ENCODE data around the gene ZNF223.
A peak's percentile ranks its signal among the peaks of the same experiment; 100 is the strongest.

The ZNF223 gene

GRCh38 chr19:44066305-44066704 is 14.5 kb downstream of the ZNF223 start:
- no peak for FAIRE-seq

DNA sequence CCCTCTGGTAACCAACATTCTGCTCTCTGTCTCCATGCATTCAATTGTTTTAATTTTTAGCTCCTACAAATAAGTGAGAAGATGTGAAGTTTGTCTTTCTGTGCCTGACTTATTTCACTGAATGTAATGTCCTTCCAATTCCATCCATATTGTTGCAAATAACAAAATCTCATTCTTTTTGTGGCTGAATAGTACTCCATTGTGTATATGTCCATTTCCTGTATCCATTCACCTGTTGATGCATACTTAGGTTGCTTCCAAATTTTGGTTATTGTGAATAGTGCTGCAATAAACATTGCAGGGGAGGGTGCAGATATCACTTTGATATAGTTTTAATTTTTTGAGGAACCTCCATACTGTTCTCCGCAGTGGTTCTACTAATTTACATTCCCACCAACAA is 17.6 kb downstream of the ZNF223 start:
- TF ChIP-seq POLR2A (IDR thresholded peaks at IDR 0.05; ENCODE audit: low read depth, low read length) (no peak), POU2F2 (IDR thresholded peaks at IDR 0.05; ENCODE audit: low read depth, low read length) (no peak), PAX5 (IDR thresholded peaks at IDR 0.05; ENCODE audit: insufficient read depth, low read length, severe bottlenecking) (no peak), SPI1 (IDR thresholded peaks at IDR 0.05; ENCODE audit: low read depth, low read length) (no peak), TAF1 (IDR thresholded peaks at IDR 0.05; ENCODE audit: low read depth, low read length) (no peak)
- FAIRE-seq (no peak), DNase-seq (ENCODE audit: insufficient read length, low spot score) (no peak)

More at GRCh38 chr19:44066305-44066704, 14.5 kb downstream of the ZNF223 start:
- no peak for DNase-seq (ENCODE audit: insufficient read length, low spot score)
- TF ChIP-seq SPI1 (IDR thresholded peaks at IDR 0.05; ENCODE audit: low read depth, low read length) (no peak), POU2F2 (IDR thresholded peaks at IDR 0.05; ENCODE audit: low read depth, low read length) (no peak), POLR2AphosphoS5 (IDR thresholded peaks at IDR 0.05; ENCODE audit: low read depth, low read length) (no peak), PAX5 (IDR thresholded peaks at IDR 0.05; ENCODE audit: insufficient read depth, low read length, severe bottlenecking) (no peak), POLR2A (IDR thresholded peaks at IDR 0.05; ENCODE audit: low read depth, low read length) (no peak), TAF1 (IDR thresholded peaks at IDR 0.05; ENCODE audit: low read depth, low read length) (no peak)

GRCh38 chr19:44071824-44072542 is 20.1 kb downstream of the ZNF223 start, which contains the start of gene ZNF284:
TSS of gene ZNF284 (plus strand) at chr19:44072159. CDS start at chr19:44076390, 4,231 bp downstream.
- no peak for TF ChIP-seq POU2F2 (IDR thresholded peaks at IDR 0.05; ENCODE audit: low read depth, low read length)
- TF ChIP-seq SPI1 (IDR thresholded peaks at IDR 0.05; ENCODE audit: low read depth, low read length), result peak; percentile 82
- FAIRE-seq, result peak; percentile 95
- peak; percentile 61 for DNase-seq (ENCODE audit: insufficient read length, low spot score)

DNA sequence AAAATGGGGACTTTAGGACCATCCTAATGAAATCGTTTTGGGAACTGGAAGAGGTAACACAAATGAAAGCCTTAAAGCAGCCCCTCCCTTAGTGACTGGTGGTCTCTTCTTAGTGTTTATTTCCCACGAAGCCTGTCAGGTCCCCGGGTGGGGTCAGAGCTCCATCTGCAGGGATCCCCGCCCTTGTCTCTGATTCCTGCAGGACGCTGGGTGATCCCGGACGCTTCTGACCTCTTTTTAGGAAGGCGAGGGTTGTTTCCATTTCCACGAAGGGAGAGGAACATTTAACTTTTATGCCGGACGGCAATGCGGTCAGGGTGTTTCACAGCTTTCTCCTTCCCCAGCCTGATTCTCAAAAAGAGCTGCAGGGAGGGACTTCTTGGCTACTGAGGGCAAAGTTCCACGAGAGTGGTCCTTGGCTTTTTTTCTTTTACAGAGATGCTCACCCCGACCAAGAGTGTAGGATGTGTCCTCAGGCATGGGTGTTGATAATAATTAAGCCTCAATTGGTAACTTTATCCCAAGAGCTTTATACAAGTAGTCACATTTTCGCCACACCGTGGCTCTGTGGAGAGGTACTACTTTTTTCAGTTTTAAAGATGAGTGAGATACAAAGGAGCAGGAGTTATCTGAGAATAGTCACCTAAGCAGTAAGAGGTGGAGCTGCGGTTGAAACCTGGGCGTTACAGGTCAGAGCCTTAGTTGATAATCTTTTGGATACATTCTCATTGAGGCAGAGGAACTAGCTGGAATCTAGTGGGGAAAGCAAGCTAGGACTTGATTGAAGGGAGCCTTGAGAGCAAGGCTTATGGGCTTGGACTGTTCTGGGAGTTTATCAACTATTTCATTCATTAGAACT is 20.9 kb downstream of the ZNF223 start:
- no peak for FAIRE-seq
- no peak for TF ChIP-seq SPI1 (IDR thresholded peaks at IDR 0.05; ENCODE audit: low read depth, low read length)
- no peak for TF ChIP-seq POLR2AphosphoS5 (IDR thresholded peaks at IDR 0.05; ENCODE audit: low read depth, low read length)
- TF ChIP-seq TAF1 (IDR thresholded peaks at IDR 0.05; ENCODE audit: low read depth, low read length), result no peak
- TF ChIP-seq POLR2A (IDR thresholded peaks at IDR 0.05; ENCODE audit: low read depth, low read length), result no peak
- no peak for TF ChIP-seq PAX5 (IDR thresholded peaks at IDR 0.05; ENCODE audit: insufficient read depth, low read length, severe bottlenecking)
- no peak for TF ChIP-seq POU2F2 (IDR thresholded peaks at IDR 0.05; ENCODE audit: low read depth, low read length)
- no peak for DNase-seq (ENCODE audit: insufficient read length, low spot score)

DNA sequence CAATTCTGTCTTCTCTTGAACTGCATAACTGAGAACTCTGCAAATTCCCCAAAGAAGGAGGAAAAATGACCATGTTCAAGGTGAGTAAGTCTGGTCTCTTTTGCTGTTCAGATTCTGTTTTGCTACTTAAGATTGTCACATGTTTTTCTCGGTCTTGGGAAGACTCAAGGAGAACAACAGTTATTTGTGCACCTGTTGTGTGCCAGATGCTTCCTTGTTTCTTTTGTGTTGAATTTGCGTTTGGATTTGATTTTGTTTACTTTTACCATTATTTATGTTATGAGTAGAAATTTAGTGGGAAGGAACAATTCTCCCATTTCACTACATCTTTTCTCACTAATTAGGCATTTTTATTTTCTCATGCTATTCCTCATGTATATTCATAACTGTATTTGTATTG is 24.5 kb downstream of the ZNF223 start:
- no peak for FAIRE-seq
- TF ChIP-seq POU2F2 (IDR thresholded peaks at IDR 0.05; ENCODE audit: low read depth, low read length), result no peak
- DNase-seq (ENCODE audit: insufficient read length, low spot score), result no peak

- FAIRE-seq (no peak), DNase-seq (ENCODE audit: insufficient read length, low spot score) (no peak)
- no peak for TF ChIP-seq SPI1 (IDR thresholded peaks at IDR 0.05; ENCODE audit: low read depth, low read length)
- TF ChIP-seq TAF1 (IDR thresholded peaks at IDR 0.05; ENCODE audit: low read depth, low read length), result no peak
- TF ChIP-seq POLR2A (IDR thresholded peaks at IDR 0.05; ENCODE audit: low read depth, low read length), result no peak
- TF ChIP-seq PAX5 (IDR thresholded peaks at IDR 0.05; ENCODE audit: insufficient read depth, low read length, severe bottlenecking), result no peak
- no peak for TF ChIP-seq POU2F2 (IDR thresholded peaks at IDR 0.05; ENCODE audit: low read depth, low read length)
- TF ChIP-seq POLR2AphosphoS5 (IDR thresholded peaks at IDR 0.05; ENCODE audit: low read depth, low read length), result no peak
Observed at GRCh38 chr19:44092108-44092507, 40.3 kb downstream of the ZNF223 start.

DNA sequence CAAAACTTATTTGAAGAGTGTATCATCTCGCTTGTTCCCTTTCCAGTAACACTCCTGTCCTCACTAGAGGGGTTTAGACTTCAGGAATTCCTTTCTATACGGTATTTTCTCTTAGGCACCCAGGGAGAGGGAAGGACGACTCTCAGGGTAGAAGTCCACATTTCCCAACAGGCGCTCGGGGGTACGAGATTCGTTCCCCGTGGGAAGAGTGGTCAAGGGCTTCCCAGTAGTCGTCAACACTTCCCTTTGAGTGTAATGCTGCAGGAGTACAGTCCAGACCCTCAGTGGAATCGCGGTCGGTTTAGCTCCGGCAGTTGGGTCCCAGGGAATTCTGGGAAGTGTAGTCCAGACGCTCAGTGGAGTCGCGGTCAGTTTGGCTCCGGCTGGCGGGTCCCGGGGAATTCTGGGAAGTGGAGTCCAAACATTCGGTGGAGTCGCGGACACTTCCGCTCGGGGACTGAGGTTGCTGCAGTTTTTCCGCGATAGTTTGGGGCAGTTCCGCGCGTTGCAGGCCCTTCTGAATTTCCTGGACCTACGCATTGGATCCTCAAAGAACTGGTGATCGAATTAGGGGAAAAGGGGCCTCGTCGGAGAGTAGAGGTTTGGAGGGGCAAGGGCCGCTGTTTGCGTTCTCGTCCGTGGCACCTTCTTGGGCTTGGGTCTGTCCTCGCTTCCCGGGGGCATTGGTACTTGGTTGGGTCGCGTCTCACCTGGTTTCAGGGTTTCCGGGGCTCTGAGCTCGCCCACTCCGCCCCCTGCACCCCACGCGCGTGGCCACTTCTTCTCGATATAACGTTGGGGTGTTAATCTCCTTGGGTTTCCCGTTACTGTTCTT is 42.3 kb downstream of the ZNF223 start, which contains the start of gene ZNF224:
TSS of gene ZNF224 (plus strand) at position 431 of the 835 bp plus-strand sequence. CDS start 3,513 bp downstream, outside the sequence.
- TF ChIP-seq POU2F2 (IDR thresholded peaks at IDR 0.05; ENCODE audit: low read depth, low read length), result 0 out of 2 replicates have a peak, but pooled peaks have one; percentile 6
- peak; percentile 72 for TF ChIP-seq SPI1 (IDR thresholded peaks at IDR 0.05; ENCODE audit: low read depth, low read length)
- TF ChIP-seq POLR2AphosphoS5 (IDR thresholded peaks at IDR 0.05; ENCODE audit: low read depth, low read length), result no peak
- peak; percentile 94 for FAIRE-seq

GRCh38 chr19:44107751-44108150 is 55.9 kb downstream of the ZNF223 start:
- TF ChIP-seq PAX5 (IDR thresholded peaks at IDR 0.05; ENCODE audit: insufficient read depth, low read length, severe bottlenecking) (no peak), TAF1 (IDR thresholded peaks at IDR 0.05; ENCODE audit: low read depth, low read length) (no peak), POU2F2 (IDR thresholded peaks at IDR 0.05; ENCODE audit: low read depth, low read length) (no peak), SPI1 (IDR thresholded peaks at IDR 0.05; ENCODE audit: low read depth, low read length) (no peak), POLR2AphosphoS5 (IDR thresholded peaks at IDR 0.05; ENCODE audit: low read depth, low read length) (no peak), POLR2A (IDR thresholded peaks at IDR 0.05; ENCODE audit: low read depth, low read length) (no peak)
- DNase-seq (ENCODE audit: insufficient read length, low spot score), result no peak
- no peak for FAIRE-seq

More for the DNA sequence above, 42.3 kb downstream of the ZNF223 start, which contains the start of gene ZNF224:
- DNase-seq (ENCODE audit: insufficient read length, low spot score), result peak; percentile 65

DNA sequence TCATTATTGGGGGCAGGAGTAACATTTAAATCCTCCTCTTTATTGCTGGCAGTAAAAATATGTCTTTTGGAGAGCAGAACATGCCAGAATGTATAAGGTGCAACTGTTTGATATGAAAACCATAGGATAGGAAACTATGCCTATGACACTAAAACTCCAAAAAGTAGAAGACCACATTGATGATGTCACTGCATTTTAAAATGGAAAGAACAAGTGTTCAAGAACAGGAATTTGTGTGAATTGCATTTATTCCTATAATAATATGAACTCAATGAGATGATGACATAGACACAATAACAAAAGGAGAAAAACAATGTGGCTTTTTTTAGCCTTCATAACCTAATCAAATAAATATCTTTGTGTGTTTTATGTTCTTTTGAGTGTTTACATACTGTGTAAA is 57.6 kb downstream of the ZNF223 start:
- FAIRE-seq, result no peak
- TF ChIP-seq PAX5 (IDR thresholded peaks at IDR 0.05; ENCODE audit: insufficient read depth, low read length, severe bottlenecking) (no peak), POU2F2 (IDR thresholded peaks at IDR 0.05; ENCODE audit: low read depth, low read length) (no peak), POLR2A (IDR thresholded peaks at IDR 0.05; ENCODE audit: low read depth, low read length) (no peak), TAF1 (IDR thresholded peaks at IDR 0.05; ENCODE audit: low read depth, low read length) (no peak), POLR2AphosphoS5 (IDR thresholded peaks at IDR 0.05; ENCODE audit: low read depth, low read length) (no peak), SPI1 (IDR thresholded peaks at IDR 0.05; ENCODE audit: low read depth, low read length) (no peak)
- DNase-seq (ENCODE audit: insufficient read length, low spot score), result no peak
